GM18909 (cell line): ENCODE measurements around the gene ADAMTS13.

Experiments
- ATAC-seq: cut with Tn5 transposase; IDR thresholded peaks from one replicate; pipeline ENCODE4 v1.9.1; 2021; ENCODE audit warnings: mild to moderate bottlenecking; ENCODE audit not compliant: unreplicated experiment, poor library complexity

ADAMTS13 gene

DNA sequence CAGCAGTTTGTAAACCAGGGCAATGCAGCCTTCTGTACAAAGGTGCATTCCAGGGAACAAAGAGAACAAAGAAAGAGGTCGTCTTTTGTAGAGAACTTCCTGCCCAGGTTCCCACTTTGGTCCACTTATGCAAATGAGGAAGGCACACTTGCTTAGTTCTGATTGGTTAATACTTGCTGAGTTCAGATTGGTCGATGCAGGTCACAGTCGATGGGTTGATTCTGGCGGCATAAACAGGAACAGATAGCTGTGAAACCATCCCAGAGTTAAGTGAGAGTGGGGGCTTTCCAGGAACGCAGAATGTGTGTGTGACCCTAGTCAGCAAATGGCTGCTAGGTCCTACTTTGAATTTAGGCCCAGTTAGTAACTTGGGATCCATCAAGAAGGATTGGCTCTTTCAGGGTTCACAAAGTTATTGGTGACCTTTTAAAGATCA, 1.8 kb upstream of the ADAMTS13 start:
- ATAC-seq: no peak

DNA sequence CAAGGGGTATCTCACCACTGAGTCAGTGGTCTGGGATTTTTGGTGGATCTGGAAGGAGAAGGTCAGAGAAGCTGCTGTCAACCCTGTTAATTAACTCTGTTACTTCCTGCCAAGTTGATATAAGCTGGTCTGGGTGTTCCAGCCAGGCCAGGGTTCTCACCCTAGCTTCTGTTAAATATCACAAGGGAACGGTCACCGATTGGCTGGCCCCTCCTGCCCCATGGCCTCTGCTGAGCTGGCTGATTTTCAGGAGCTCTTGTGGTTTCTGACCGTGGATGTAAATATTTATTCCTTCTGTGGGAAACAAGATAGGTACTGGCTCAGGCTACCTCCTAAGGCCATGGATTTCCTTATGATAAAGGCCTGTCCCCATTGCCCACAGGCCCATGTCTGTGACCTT, 1.0 kb downstream of the ADAMTS13 start:
- no peak for ATAC-seq

DNA sequence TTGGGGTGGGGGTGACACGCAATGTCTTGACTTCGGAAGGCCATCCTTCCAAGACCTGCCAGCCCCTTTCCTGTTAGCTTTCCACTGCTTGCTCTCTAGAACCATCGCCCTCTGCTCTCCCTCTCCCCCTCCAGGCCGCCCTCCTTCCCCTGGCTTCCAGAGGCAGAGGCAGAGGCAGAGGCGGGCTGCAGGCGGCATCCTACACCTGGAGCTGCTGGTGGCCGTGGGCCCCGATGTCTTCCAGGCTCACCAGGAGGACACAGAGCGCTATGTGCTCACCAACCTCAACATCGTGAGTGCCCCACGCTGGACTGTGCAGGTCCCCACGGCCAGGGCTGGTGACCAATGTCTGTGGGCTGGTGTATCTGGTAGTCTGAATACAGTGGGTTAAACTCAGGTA, 2.0 kb downstream of the ADAMTS13 start:
- no peak for ATAC-seq

DNA sequence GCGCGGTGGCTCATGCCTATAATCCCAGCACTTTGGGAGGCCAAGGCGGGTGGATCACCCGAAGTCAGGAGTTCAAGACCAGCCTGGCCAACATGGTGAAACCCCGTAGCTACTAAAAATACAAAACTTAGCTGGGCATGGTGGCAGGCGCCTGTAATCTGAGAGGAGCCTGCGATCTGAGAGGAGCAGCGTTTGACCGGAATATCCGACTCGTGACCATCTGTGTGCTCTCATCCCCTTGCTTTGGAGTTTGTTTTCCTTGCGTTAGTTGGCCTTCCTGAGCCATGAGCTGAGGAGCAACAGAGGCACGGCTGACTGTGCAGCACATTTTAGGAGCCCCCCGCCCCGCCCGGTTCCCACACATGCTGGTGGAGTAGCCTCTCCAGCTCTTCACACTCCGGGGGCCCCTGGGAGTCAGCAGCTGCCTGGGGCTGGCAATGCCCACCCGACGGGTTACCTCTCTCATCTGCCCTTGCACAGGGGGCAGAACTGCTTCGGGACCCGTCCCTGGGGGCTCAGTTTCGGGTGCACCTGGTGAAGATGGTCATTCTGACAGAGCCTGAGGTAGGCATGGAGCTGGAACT, 3.0 kb downstream of the ADAMTS13 start:
- no peak for ATAC-seq

DNA sequence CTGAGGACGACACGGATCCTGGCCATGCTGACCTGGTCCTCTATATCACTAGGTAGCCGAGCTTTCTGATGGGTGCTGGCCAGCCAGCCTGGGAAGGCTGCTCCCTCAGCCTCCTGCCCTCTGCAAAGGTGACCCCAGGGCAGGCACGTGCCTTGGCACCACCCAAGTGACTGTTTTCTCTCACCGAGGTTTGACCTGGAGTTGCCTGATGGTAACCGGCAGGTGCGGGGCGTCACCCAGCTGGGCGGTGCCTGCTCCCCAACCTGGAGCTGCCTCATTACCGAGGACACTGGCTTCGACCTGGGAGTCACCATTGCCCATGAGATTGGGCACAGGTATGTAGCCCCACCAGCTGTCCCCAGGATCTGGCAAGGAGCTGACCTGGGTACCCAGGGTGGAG, 3.8 kb downstream of the ADAMTS13 start:
- ATAC-seq: no peak

DNA sequence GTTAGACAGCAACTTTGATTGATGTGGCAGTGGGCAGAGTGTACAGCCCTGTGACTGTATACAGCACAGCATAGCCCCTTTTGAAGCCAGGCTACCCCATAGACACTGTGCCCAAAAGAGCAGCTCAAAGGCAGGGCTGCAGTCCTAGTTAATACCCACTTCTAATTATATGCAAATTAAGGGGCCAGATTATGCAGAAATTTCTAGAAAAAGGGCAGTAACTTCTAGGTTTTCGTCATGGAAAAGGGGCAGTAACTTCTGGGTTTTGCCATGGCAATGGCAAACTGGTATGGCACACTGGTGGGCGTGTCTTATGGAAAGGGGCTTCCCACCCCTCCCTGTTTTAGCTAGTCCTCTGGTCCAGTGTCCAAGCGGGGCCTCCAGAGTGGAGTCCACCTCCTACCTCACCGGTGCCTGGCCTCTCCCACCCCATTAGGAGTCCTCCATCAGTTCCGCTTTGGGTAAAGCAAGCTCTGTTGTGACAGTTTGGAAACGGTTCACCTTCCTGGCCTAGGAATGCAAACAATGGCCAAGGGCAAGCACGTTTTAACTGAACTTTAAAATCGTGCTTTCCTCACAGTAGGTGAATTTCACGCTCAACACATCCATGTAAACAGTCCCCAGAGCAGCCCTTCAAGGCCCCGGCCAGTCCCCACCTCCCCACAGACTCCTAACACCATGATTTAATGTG, 5.6 kb downstream of the ADAMTS13 start:
- no peak for ATAC-seq

DNA sequence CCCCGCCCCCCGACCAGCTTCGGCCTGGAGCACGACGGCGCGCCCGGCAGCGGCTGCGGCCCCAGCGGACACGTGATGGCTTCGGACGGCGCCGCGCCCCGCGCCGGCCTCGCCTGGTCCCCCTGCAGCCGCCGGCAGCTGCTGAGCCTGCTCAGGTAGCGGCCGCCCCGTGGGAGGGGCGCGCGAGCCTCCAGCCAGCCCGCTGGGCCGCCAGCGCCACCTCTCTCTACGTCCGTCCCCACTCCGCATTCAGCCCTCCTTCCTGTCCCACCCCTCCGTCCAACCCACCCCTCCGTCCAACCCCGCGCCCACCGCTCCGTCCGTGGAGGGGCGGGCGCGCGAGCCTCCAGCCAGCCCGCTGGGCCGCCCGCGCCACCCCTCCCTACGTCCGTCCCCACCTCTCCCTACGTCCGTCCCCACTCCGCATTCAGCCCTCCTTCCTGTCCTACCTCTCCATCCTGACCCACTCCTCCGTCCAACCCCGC, 6.5 kb downstream of the ADAMTS13 start:
- ATAC-seq: no peak

DNA sequence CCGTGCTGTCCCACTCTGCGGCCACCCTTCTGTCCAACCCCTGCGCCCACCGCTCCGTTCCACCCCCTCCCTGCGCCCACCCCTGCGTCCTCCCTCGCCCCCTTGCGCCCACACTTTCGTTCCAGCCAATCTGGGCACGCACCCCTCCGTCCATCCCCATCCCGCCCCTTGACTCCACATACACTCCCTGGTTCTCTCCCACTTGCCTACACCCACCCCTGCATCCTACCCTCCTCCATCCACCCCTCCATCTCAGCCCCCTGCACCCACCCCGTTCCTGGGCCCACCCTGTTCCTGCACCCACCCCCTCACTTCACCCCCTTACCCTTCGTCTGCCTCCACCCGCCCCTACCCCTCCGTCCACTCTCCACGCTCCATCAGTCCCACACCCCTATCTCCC, 7.0 kb downstream of the ADAMTS13 start:
- ATAC-seq: no peak

DNA sequence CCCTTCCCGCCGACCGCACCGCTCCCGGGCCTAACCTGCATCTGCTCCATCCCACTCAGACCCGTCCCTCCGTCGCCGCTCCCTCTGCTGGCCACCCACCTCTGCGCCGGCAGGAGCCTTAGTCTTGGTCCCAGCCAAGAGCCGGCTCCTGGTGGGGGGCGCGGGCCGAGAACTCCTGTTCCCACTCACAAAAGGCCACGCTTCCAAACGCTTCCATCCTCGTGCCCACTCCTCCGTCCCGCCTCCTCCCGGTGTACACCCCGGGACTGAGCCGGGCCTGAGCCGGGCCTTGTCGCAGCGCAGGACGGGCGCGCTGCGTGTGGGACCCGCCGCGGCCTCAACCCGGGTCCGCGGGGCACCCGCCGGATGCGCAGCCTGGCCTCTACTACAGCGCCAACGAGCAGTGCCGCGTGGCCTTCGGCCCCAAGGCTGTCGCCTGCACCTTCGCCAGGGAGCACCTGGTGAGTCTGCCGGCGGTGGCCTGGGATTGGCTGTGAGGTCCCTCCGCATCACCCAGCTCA, 7.5 kb downstream of the ADAMTS13 start:
- no peak for ATAC-seq

DNA sequence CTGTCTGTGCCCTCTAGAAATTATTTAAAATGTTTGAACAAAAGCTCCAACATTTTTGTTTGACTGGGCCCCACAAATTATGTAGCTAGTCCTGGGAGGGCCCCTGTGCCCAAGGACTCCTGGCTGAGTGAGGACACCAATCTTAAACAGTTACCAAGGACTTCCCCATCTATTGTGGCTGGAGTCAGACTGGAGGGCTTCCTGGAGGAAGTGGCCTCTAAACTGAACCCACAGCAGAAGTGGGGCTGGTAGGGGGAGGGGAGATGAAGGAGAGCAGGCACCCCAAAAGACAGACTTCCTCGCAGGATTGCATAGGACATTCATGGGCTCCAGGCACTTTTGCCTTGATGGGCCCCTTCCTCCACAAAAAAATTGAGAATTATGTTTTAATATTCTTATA, 8.1 kb downstream of the ADAMTS13 start:
- ATAC-seq: no peak

DNA sequence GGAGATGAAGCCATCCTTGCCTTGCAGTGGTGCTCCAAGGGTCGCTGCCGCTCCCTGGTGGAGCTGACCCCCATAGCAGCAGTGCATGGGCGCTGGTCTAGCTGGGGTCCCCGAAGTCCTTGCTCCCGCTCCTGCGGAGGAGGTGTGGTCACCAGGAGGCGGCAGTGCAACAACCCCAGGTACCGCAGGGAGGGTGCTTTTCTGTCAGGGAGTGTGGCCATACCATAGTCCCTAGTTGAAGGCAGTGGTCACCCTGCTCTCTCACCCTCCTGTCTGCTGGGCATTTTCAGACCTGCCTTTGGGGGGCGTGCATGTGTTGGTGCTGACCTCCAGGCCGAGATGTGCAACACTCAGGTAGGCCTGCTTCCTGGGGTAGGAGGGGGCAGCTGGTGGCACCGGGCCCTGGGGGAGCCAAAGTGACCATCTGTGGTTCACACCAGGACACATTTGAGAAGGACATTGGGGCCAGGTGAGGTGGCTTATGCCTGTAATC, 11.2 kb downstream of the ADAMTS13 start:
- no peak for ATAC-seq

DNA sequence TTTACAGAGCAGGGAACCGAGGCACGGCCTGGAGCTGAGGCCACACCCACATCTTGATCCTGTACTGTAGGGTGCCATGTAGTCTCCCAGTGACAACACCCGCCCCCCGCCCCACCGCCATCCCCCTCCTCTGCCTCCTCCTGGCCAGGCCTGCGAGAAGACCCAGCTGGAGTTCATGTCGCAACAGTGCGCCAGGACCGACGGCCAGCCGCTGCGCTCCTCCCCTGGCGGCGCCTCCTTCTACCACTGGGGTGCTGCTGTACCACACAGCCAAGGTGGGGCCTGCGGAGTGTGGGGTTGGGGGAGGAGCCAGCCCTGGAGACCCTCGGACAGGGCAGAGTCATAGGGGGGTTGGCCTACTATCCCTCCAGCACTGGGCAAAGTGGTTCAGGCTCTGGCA, 14.5 kb downstream of the ADAMTS13 start:
- ATAC-seq: no peak

DNA sequence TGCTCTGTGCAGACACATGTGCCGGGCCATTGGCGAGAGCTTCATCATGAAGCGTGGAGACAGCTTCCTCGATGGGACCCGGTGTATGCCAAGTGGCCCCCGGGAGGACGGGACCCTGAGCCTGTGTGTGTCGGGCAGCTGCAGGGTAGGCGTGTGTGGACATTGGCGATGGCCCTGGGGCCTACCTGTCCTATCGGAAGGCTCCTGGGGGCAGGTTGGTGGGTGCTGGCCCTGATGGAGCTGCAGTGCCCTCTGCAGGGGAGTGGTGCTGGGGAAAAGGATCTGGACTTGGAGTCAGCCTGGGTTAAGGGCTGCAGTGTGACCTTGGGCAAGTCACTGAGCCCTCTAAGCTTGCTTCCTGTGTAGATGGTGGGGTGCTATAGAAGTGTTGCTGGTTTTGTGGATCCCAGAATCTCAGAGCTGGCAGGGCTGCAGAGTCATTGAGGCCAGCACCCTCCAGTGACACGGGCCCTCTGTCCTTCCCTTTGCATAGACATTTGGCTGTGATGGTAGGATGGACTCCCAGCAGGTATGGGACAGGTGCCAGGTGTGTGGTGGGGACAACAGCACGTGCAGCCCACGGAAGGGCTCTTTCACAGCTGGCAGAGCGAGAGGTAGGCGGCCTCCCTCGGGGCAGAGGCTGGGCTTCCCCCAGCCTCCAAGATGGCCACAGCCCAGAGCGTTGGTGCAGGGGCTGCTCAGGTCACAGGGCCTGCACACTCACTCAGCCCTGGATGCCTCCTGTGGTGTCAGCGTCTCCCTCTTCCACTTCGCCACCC, 15.8 kb downstream of the ADAMTS13 start:
- no peak for ATAC-seq

DNA sequence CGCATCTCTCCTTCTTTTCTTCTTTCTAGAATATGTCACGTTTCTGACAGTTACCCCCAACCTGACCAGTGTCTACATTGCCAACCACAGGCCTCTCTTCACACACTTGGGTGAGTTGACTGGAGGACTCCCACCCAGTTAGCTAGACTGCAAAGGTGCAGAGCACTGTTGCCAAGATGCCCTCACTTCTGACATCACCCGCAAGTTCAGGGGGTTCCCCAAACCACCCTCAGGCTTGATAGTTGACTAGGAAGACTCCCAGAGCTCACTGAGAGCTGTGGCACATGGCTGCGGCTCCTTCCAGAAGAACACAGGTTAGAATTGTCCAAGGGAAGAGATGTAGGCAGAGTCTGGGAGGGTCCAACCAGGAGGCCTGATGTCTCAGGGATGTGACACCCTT, 17.2 kb downstream of the ADAMTS13 start:
- ATAC-seq: no peak

DNA sequence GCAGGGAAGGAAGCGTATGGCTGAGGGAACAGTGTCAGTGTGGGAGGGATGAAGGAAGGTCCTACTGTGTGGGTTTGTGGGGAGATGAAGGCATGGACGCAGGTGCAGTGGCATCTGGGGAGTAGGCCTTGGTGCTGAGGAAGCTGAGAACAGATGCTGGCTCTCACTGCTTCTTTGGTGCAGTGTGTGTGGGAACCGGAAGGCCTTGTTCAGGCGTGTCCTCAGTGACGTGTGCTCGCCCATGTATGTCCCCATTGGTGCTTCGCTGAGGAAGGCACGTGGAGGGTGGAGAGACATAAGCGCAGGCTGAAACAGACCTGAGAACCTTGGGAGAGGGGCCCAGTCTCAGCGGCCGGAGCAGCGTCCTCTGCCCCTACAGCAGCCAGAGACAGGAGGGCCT, 18.7 kb downstream of the ADAMTS13 start:
- no peak for ATAC-seq

DNA sequence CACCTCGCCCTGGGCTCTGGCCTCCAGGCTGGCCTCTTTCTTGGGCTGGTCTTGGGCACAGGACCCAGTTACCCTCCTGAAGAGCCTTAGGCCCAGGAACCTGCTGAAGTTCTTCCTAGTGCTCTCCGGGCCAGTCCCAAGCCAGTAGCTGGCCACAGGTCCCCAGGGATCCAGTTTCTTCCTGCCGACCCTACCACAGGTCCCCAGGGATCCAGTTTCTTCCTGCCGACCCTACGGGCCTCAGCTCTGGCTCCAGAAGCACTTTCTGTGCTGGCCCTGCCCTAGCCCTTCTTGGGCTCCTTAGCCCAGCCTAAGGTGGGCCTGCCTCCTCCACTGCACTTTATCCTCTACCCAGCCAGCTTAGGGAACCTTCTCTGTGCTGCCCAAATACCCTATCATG, 19.4 kb downstream of the ADAMTS13 start:
- ATAC-seq: no peak

DNA sequence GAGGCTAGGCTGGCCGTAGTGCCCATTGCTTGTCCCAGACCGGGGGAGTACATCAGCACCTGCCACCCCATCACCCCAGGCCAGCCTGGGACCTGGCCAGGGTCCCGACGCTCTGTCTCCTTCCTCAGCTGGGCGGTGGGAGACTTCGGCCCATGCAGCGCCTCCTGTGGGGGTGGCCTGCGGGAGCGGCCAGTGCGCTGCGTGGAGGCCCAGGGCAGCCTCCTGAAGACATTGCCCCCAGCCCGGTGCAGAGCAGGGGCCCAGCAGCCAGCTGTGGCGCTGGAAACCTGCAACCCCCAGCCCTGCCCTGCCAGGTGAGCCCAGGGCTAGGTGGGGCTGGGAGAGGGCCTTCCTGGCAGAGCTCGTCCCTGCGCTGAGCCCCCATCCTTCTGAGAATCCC, 21.1 kb downstream of the ADAMTS13 start:
- no peak for ATAC-seq

DNA sequence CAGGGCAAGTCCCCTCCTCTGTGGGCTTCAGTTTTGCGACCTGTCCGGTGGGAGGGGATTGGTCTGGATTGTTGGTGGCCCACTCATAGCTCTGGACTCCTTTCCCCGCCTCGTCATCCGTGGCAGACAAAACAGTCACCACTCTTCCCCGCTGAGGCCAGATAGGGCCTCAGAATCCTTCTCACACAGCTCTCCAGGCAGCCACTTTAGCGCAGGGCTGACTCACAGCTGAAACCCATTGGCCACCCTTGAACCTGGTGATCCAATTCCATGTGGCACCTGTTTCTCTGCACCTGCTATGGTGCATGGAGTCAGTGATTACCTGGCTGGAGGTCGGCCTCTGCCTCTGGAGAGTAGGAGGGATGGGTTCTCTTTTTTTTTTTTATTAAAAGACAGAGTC, 21.8 kb downstream of the ADAMTS13 start:
- no peak for ATAC-seq

DNA sequence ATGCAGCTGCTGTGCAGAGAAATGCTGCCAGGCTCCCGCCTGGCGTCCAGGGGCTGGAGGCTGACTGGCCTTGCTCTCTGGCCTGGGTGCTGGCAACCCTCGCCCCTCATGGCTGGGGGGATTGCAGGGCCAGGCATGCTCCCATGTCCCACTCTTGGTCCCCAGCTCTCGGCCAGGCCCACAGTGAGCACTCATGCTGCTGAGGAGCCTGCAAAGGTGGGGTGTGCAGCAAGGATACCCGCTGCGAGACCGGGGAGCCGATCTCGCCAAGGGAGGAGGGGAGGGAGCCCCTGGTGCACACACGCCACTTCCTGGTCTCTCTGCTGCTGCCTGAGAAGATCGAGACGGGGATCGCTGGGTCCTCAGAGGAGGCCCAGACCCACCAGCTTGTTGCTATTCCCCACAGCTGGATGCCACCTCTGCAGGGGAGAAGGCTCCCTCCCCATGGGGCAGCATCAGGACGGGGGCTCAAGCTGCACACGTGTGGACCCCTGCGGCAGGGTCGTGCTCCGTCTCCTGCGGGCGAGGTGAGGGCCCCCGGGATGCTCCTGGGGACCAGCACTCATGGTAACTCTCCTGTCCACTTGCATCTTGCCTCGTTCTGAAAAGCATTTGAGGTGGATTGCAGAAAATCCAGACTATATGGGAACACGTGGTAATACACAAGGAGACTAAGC, 23.3 kb downstream of the ADAMTS13 start:
- no peak for ATAC-seq

DNA sequence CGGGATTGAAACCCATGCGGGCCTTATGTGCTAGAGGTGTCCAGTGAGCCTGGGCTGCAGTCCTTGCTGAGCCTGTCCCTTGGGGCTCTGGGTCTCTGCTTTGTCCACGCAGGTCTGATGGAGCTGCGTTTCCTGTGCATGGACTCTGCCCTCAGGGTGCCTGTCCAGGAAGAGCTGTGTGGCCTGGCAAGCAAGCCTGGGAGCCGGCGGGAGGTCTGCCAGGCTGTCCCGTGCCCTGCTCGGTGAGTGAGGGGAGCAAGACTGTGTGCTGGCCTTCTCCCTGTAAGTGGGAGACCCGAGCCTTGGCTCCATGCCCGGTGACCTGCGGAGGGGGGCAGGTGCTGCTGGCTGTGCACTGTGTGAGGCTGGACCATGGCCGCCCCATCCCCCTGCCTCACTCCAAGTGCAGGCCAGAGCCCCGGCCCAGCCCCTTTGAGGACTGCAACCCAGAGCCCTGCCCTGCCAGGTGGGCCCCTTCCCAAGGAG, 26.4 kb downstream of the ADAMTS13 start:
- no peak for ATAC-seq
